ENCODE results near the gene SLC6A16.
A peak's percentile ranks its signal among the peaks of the same experiment; 100 is the strongest.
"Not testable (repeated sequence)": the region's sequence is repeated elsewhere in the genome, so short reads cannot be mapped to it uniquely, and the experiment has no call there.

The SLC6A16 gene

GRCh38 chr19:49344505-49345423, 19.8 kb upstream of the SLC6A16 start:
- no peak for DNase-seq
- ATAC-seq: no peak

- ATAC-seq: no peak
- DNase-seq: no peak
Measured at GRCh38 chr19:49343123-49343522, 18.1 kb upstream of the SLC6A16 start.

GRCh38 chr19:49342291-49342721, 17.3 kb upstream of the SLC6A16 start:
- ATAC-seq: peak; percentile 7
- no peak for DNase-seq

- DNase-seq: no peak
- ATAC-seq: no peak
Measured at GRCh38 chr19:49340865-49341718, 16.1 kb upstream of the SLC6A16 start.

- DNase-seq (peak; percentile 63), ATAC-seq (peak; percentile 10)
Measured at GRCh38 chr19:49340069-49340864, 15.3 kb upstream of the SLC6A16 start.

- ATAC-seq: no peak
- DNase-seq: no peak
Measured at GRCh38 chr19:49339301-49340068, 14.5 kb upstream of the SLC6A16 start.

GRCh38 chr19:49338691-49339300, 13.8 kb upstream of the SLC6A16 start:
- peak; percentile 42 for DNase-seq

GRCh38 chr19:49338023-49338677, 13.2 kb upstream of the SLC6A16 start:
- DNase-seq (peak; percentile 3), ATAC-seq (no peak)

More at GRCh38 chr19:49338691-49339300, 13.8 kb upstream of the SLC6A16 start:
- ATAC-seq: no peak

GRCh38 chr19:49337267-49338022, 12.5 kb upstream of the SLC6A16 start:
- ATAC-seq (no peak), DNase-seq (no peak)

GRCh38 chr19:49336482-49337266, 11.7 kb upstream of the SLC6A16 start:
- ATAC-seq: no peak
- DNase-seq: no peak

GRCh38 chr19:49335784-49336481, 10.9 kb upstream of the SLC6A16 start:
- DNase-seq (peak; percentile 43), ATAC-seq (peak; percentile 24)

GRCh38 chr19:49335071-49335783, 10.2 kb upstream of the SLC6A16 start, which contains the start of gene CD37:
Gene CD37 (plus strand): TSS chr19:49335406. CDS start chr19:49335541, 135 bp downstream.
- DNase-seq: peak; percentile 57
- ATAC-seq: peak; percentile 25

GRCh38 chr19:49333811-49334288, 8.9 kb upstream of the SLC6A16 start:
- DNase-seq: peak; percentile 77
- peak; percentile 77 for ATAC-seq

- no peak for ATAC-seq
Measured at GRCh38 chr19:49333418-49333805, 8.4 kb upstream of the SLC6A16 start.

GRCh38 chr19:49332691-49333417, 7.9 kb upstream of the SLC6A16 start:
- not testable (repeated sequence) for ATAC-seq, DNase-seq

More at GRCh38 chr19:49333418-49333805, 8.4 kb upstream of the SLC6A16 start:
- DNase-seq: no peak

GRCh38 chr19:49331616-49332055, 6.6 kb upstream of the SLC6A16 start:
- ATAC-seq (peak; percentile 69), DNase-seq (peak; percentile 49)
